ENCODE results near the gene GBGT1. TPM values are rescaled to one million over a fixed set of nuclear protein-coding genes. Genes with fewer than 3 reads are reported as not detected.

Gene GBGT1
- total RNA-seq, 2 experiments from 2014 or later = 4.0 to 4.5 TPM

GRCh38 chr9:133112663-133113026 is 51.1 kb downstream of the GBGT1 start:
- DNase-seq (no peak), ATAC-seq (ENCODE audit: low read depth) (no peak)
- POLR2A ChIA-PET = interaction anchor here (1.1 kb wide), 1 partner anchor 23 kb away, joined by 3 read pairs; no protein-coding TSS in a partner anchor
- peak overlapping the region; percentile 25 for H3K27ac Mint-ChIP-seq
- H3K4me3 Mint-ChIP-seq = no peak overlapping the region
- peaks cover 32% of the 10 kb centered on the region for H3K4me1 Mint-ChIP-seq
- no peaks in the 10 kb centered on the region for H3K9me3 Mint-ChIP-seq
- H3K27me3 Mint-ChIP-seq = no peaks in the 10 kb centered on the region
- peaks cover 9% of the 10 kb centered on the region for H3K36me3 Mint-ChIP-seq

GRCh38 chr9:133111808-133112662 is 51.7 kb downstream of the GBGT1 start:
- peaks cover 30% of the 10 kb centered on the region for H3K4me1 Mint-ChIP-seq
- H3K36me3 Mint-ChIP-seq = peaks cover 9% of the 10 kb centered on the region
- POLR2A ChIA-PET = no interaction called here
- no peak overlapping the region for H3K4me3 Mint-ChIP-seq
- ATAC-seq (ENCODE audit: low read depth) (no peak), DNase-seq (no peak)
- H3K27me3 Mint-ChIP-seq = no peaks in the 10 kb centered on the region
- H3K27ac Mint-ChIP-seq = no peak overlapping the region
- H3K9me3 Mint-ChIP-seq = no peaks in the 10 kb centered on the region

GRCh38 chr9:133109931-133110650 is 53.6 kb downstream of the GBGT1 start:
- H3K27me3 Mint-ChIP-seq = no peaks in the 10 kb centered on the region
- POLR2A ChIA-PET = interaction anchor here (0.8 kb wide), 1 partner anchor 80 kb away, joined by 3 read pairs; the partner anchor contains the start of gene GTF3C5
- no peak overlapping the region for H3K4me3 Mint-ChIP-seq
- H3K27ac Mint-ChIP-seq = no peak overlapping the region
- peaks cover 25% of the 10 kb centered on the region for H3K4me1 Mint-ChIP-seq
- ATAC-seq (ENCODE audit: low read depth) = no peak
- no peaks in the 10 kb centered on the region for H3K9me3 Mint-ChIP-seq
- peaks cover 12% of the 10 kb centered on the region for H3K36me3 Mint-ChIP-seq
- DNase-seq = no peak

GRCh38 chr9:133108794-133109641 is 54.7 kb downstream of the GBGT1 start:
- Mint-ChIP-seq H3K27me3 (no peaks in the 10 kb centered on the region), H3K4me1 (peaks cover 17% of the 10 kb centered on the region), H3K9me3 (no peaks in the 10 kb centered on the region), H3K4me3 (no peak overlapping the region), H3K36me3 (peaks cover 14% of the 10 kb centered on the region), H3K27ac (no peak overlapping the region)
- DNase-seq = no peak
- POLR2A ChIA-PET = no interaction called here
- no peak for ATAC-seq (ENCODE audit: low read depth)

- Mint-ChIP-seq H3K9me3 (no peaks in the 10 kb centered on the region), H3K36me3 (peaks cover 14% of the 10 kb centered on the region), H3K27ac (no peak overlapping the region), H3K4me1 (peaks cover 11% of the 10 kb centered on the region), H3K4me3 (no peak overlapping the region), H3K27me3 (no peaks in the 10 kb centered on the region)
- ATAC-seq (ENCODE audit: low read depth) (no peak), DNase-seq (no peak)
- POLR2A ChIA-PET = interaction anchor here (0.5 kb wide), 1 partner anchor 699 kb away, joined by 3 read pairs; no protein-coding TSS in a partner anchor
Observed at GRCh38 chr9:133107961-133108793, 55.5 kb downstream of the GBGT1 start.

- Mint-ChIP-seq H3K4me1 (peaks cover 4% of the 10 kb centered on the region), H3K27ac (no peak overlapping the region)
Observed at GRCh38 chr9:133107245-133107722, 56.4 kb downstream of the GBGT1 start.

GRCh38 chr9:133106511-133107244 is 57.0 kb downstream of the GBGT1 start:
- H3K4me1 Mint-ChIP-seq = peaks cover 4% of the 10 kb centered on the region
- ATAC-seq (ENCODE audit: low read depth) (no peak), DNase-seq (no peak)
- peaks cover 14% of the 10 kb centered on the region for H3K36me3 Mint-ChIP-seq
- H3K4me3 Mint-ChIP-seq = no peak overlapping the region
- H3K27ac Mint-ChIP-seq = peak overlapping the region; percentile 6
- H3K27me3 Mint-ChIP-seq = no peaks in the 10 kb centered on the region
- POLR2A ChIA-PET = interaction anchor here (0.7 kb wide), 1 partner anchor 38 kb away, joined by 3 read pairs; no protein-coding TSS in a partner anchor
- H3K9me3 Mint-ChIP-seq = no peaks in the 10 kb centered on the region

More at GRCh38 chr9:133107245-133107722, 56.4 kb downstream of the GBGT1 start:
- Mint-ChIP-seq H3K27me3 (no peaks in the 10 kb centered on the region), H3K4me3 (no peak overlapping the region), H3K36me3 (peaks cover 14% of the 10 kb centered on the region), H3K9me3 (no peaks in the 10 kb centered on the region)
- DNase-seq = no peak
- ATAC-seq (ENCODE audit: low read depth) = no peak
- POLR2A ChIA-PET = interaction anchor here (0.5 to 0.7 kb wide), 2 partner anchors 37 to 698 kb away, joined by 3 read pairs; no protein-coding TSS in a partner anchor

- Mint-ChIP-seq H3K9me3 (no peaks in the 10 kb centered on the region), H3K27ac (no peak overlapping the region), H3K4me3 (no peak overlapping the region), H3K36me3 (peaks cover 24% of the 10 kb centered on the region), H3K27me3 (no peaks in the 10 kb centered on the region), H3K4me1 (peaks cover 4% of the 10 kb centered on the region)
- ATAC-seq (ENCODE audit: low read depth) (no peak), DNase-seq (no peak)
- POLR2A ChIA-PET = no interaction called here
Observed at GRCh38 chr9:133105461-133105770, 58.3 kb downstream of the GBGT1 start.

GRCh38 chr9:133104718-133105460 is 58.8 kb downstream of the GBGT1 start:
- Mint-ChIP-seq H3K9me3 (no peaks in the 10 kb centered on the region), H3K36me3 (peaks cover 21% of the 10 kb centered on the region), H3K27me3 (no peaks in the 10 kb centered on the region), H3K4me3 (no peak overlapping the region), H3K4me1 (peaks cover 4% of the 10 kb centered on the region), H3K27ac (no peak overlapping the region)
- DNase-seq = no peak
- POLR2A ChIA-PET = no interaction called here
- ATAC-seq (ENCODE audit: low read depth) = no peak

- Mint-ChIP-seq H3K4me3 (no peak overlapping the region), H3K27ac (no peak overlapping the region), H3K27me3 (no peaks in the 10 kb centered on the region), H3K9me3 (no peaks in the 10 kb centered on the region), H3K36me3 (peaks cover 22% of the 10 kb centered on the region), H3K4me1 (peaks cover 4% of the 10 kb centered on the region)
- POLR2A ChIA-PET = interaction anchor here (1.7 to 2.4 kb wide), 2 partner anchors 40 to 43 kb away, joined by 4 to 12 read pairs; no protein-coding TSS in a partner anchor
- DNase-seq (no peak), ATAC-seq (ENCODE audit: low read depth) (no peak)
Observed at GRCh38 chr9:133103987-133104505, 59.7 kb downstream of the GBGT1 start.
